ENCODE measurements around the gene CMBL.

Gene CMBL

DNA sequence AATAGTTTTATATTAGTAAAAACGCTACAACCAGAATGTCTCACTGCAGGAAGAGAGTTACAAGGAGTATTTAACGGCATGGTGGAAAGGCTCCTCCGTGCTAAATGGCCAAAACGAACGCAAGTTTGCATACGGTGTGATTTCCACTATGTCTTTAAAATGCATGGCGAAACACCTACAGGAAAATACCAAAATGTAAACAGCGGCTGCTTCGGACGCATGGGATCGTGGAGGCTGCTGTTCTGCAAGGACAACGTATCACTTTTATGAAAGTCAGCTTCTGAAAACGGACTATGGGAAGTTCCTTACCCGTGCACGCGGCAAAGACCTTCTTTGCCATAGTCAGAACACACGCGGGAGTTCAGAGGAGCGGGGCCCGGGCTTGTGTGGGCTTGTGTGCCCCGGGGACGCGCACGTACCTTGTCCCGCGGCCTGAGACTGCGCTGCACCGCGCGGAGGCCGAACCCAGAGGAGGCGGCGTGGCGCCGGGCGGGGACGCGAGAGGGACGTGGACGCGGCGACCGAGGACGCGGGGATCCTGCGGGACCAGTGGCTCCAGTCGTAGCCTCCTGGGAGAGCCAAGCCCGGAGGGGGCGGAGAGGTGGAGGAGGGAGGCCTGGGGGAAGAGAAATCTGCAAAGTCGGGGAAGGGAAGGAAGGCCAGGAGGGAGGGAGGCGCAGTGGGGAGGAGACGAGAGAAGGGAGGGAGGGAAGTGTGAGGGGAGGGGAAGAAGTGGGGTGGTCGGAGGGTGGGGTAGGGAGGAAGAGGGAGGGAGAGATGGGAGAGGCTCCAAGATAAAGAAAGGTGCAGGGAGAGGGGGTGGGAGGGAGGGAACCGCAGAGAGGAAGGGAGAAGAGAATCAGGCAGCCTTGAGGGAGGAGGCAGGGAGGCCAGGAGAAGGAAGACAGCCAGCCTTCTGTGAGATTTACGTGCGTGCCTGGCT is at the start of gene CMBL:
Gene CMBL, minus strand, starts transcription at position 697 of the 943 bp plus-strand sequence. CDS start 17,140 bp downstream, outside the sequence.
- no peak for FAIRE-seq

DNA sequence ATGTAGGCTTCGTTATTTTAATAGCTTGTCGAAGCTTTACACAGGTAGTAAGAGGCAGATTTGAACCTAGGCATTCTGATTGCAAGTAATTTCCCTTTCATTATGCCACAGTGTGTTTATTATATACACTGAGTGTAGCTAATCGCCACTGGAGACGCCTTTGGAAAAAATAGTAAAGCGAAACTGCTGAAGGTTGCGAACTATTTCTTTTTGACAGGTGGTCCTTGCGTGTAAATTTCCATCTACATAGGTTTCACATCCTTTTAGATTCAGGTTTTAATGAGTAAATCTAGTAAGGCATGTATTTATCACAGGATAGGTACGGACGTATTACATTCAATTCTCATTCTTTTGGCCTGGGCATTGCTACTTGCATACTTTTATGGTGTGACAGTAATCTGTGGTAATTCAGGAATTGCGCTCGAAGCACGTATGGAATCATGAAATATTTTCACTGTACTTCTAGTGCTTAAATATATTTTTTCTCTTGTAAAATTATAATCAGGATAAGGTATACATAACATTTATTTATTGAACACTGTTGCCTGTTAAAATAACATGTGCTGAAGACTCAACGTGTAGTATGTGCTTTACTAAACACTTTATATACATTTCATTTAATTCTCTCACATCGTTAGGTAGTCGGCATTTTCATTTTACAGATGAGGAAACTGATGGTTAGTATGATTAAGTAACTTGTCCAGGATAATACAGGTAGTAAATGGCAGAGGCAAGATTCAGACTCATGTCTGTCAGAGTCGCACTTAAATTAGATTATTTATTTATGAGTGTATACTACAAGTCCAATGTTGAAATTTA is 47.6 kb upstream of the CMBL start:
- FAIRE-seq: no peak

DNA sequence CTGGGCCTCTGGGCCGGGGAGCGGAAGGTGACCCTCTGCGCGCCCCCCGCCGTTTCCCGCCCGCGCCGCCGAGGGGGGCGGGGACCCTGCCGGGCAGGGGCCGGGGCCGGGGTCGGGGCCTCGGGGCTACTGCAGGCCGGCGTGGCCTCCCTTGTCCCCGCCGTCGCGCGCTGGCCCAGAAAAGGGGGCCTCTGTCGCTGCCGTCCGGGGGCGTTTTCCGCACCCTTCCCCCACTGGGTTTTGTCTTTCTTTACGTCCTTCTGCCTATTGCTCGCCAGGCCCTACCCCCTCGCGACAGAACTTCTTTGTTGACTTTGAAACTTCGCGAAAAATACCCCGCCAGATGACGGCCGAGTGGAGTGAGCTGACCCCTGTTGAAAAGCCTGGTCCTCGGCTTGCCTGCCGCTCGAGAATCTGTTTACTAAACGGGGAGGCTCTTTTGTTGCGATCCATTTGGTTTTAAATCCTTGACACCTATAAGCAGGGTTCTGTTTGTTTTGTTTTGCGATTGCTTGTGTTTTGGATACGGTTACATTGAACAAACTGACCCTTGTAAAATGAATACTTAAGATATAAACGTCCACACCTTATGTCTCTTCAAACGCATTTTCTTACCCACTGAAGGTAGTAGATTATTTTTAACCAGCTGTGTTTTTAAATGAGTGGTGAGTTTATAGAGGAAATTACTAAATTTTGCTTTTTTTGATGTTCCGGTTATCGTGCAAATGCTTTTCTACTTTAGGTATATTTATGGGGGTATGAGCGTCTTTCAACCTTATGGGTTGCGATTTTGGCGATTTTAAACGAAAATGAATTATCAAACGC is 46.6 kb upstream of the CMBL start:
- no peak for FAIRE-seq

DNA sequence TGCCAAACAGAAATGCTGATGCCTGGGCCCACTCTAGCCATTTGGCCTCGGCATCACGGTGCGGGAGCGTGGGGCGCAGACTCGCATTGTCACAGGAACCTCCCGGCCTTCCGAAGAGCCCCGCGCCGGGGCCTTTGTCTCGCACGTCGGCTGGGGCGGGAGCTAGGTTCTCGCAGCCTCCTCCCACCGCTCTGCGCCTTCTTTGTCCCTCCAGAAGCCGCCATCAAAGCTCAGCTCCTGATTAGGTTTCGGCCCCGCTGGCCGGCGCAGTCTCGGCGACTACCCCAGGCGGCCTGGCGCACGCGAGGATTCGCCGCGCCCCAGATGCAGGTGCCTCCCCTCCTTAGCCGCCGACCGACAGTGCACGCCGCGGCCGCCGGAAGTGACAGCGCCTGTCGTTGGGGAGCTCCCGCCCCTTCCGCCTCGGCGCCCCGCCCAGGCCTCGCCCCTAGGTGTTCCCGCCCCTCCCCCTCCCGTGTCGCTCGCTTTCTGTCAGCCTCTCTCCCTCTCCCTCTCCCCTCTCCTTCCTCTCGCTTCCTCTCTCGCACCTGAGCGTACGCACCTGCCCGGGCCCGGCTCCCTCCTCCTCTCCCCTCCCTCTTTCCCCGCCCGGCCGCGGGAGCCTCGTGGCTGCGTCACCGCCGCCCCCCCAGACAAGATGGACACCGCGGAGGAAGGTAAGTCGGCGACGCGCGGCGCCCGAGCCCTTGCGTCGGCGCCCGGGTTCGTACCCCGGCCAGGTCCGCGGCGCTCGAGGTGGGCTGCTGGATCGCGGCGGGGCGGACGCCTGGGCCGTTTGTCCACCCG is 45.7 kb upstream of the CMBL start, which contains the start of gene MARCHF6:
Gene MARCHF6, plus strand, starts transcription at position 455 of the 807 bp plus-strand sequence. Its CDS starts 204 bp downstream, at position 659.
- FAIRE-seq: no peak

DNA sequence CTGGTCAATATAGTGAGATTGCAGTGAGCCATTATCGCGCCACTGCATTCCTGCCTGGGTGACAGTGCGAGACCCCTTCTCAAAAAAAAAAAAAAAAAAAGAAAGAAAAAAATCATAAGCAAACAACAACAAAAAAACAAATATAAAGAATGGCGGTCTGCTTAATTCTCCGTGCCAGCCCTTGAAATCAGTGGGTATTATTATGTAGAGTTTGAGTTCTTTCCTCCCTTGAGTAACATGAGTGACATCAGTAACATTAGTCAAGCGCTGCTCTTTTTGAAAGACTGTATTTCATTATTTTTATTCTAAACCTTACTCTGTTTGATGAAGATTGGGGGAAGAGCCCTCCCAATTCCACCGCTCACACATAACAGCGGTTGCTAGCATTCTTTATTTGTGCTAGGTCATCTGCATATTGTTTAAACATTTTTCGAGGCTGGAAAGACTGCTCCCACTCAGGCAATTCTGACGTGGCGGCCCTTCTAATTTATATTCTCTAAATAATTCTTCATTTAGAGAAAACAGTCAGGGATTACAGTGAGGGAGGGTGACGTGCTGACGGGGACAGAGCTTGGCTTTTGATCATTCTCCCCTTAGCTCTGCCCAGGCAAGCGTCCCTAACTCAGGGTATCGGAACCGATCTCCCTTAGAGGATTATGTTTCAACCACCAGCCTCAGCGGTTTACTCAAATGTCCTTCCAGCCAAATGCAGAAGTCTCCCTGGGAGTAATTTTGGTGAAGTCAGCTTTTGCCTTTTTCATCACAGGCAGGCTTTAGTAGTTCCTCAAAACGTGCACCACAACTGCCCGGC is 44.9 kb upstream of the CMBL start:
- FAIRE-seq: no peak

DNA sequence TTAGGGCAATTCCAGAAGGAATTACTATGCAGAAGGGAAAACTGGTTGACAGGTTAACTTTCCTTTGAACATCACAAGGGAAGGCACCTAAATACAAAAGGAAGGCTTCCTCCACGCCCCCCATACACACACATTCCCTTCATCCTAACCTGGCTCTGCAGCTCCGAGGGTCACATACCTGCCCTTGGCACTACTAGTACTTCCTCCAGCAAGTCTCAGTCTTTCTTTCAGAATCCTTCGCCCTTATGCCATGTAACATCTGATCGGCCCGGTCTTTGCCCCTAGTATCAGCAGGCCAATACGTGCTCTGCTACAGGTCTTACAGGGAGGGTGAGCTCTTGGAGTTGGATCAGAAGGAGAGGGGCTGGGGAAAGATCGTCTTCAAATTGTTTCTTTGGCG is 44.2 kb upstream of the CMBL start:
- no peak for FAIRE-seq

DNA sequence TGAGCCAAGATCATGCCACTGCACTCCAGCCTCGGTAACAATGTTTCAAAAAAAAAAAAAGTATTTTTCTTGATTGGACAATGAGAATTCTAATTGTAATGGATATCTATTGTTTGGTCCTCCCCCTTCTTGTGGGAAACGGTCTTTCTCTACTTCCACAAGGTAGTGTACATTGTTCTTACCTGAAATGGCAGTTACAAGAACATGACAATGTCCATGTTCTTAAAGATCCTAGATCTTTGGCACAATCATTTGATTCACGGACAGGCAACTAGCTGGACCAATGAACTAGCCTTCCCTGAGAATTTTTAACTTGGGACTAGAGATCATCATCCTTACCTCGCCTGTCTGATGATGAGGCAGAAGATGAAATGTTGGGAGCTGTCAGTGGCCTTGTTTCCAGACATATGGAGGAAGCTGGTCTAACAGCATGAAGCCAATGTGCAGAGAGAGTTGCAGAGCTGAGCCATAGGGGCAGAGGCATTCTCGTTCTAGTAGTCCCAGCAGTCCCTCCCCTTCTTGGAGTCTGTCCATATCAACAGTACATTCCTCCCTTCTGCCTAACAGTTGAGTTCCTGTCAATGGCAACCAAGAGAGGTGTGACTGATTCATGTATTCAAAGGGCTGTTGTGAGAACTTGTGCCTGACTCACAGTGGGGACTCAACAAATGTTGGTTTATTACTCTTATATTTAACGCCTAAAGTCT is 43.6 kb upstream of the CMBL start:
- no peak for FAIRE-seq

DNA sequence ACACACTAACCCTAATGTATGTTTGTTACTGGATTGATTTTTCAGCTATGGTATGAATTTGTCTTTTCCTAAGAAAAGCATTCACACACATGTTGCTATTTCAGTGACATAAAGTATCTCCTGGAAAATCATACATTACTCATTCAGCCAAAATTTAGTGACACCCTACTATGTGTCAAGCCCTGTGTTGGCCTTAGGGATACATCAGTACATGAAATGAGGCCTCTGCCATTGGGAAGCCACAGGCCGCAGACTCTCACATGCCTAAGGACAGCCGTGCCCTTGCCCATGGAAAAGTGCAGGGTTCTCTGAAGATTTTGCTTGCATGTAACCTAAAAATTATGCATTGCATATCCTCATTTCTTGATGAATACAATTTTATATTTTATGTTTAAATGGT is 40.6 kb upstream of the CMBL start:
- no peak for FAIRE-seq

DNA sequence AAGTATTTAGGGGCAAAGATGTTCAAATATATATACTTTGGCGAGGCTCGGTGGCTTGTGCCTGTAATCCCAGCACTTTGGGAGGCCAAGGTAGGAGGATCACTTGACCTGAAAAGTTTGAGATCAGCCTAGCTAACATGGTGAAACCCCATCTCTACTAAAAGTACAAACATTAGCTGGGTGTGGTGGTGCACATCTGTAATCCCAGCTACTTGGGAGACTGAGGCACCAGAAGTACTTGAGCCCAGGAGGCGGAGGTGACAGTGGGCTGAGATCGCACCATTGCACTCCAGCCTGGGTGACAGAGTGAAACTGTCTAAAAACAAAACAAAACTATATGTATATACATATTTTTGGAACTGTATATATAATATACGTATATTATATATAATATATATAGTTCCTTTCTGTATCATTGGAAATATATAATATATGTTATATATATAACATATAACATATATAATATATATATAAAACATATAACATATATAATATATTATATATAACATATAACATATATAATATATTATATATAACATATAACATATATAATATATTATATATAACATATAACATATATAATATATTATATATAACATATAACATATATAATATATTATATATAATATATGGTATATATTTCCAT is 36.9 kb upstream of the CMBL start:
- FAIRE-seq: peak; percentile 51

DNA sequence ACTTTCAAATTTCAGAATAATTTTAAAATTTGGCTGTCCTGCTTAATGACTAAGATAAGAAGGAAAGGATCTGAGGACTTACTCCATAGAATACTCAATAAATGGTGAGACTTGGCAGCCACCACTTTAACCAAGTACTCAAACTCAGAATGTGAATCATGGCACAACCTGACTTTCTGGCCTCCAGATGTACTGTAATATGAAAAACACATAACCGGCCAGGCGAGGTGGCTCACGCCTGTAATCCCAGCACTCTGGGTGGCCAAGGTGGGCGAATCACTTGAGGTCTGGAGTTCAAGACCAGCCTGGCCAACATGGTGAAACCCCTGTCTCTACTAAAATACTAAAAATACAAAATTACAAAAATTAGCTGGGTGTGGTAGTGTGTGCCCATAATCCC is 35.8 kb upstream of the CMBL start:
- no peak for FAIRE-seq

DNA sequence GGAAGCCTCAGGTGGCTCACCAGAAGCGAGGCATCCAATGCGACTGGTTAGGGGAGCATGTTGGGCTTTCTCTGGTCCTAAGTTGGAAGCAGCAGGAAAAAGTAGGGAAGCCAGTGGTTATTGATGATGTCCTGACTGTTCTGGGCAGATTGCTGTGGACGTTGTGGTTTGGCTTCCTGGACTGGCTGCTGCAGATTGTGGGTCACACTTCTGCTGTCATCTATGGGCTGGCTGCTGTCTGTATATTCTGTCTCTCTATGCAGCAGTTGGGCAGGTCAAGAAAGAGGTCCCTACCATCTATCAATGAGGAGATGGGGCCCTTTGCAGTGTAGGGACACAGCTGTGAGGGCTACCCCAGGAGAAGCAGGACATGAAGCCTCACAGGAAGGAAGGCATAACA is 32.3 kb upstream of the CMBL start:
- no peak for FAIRE-seq

DNA sequence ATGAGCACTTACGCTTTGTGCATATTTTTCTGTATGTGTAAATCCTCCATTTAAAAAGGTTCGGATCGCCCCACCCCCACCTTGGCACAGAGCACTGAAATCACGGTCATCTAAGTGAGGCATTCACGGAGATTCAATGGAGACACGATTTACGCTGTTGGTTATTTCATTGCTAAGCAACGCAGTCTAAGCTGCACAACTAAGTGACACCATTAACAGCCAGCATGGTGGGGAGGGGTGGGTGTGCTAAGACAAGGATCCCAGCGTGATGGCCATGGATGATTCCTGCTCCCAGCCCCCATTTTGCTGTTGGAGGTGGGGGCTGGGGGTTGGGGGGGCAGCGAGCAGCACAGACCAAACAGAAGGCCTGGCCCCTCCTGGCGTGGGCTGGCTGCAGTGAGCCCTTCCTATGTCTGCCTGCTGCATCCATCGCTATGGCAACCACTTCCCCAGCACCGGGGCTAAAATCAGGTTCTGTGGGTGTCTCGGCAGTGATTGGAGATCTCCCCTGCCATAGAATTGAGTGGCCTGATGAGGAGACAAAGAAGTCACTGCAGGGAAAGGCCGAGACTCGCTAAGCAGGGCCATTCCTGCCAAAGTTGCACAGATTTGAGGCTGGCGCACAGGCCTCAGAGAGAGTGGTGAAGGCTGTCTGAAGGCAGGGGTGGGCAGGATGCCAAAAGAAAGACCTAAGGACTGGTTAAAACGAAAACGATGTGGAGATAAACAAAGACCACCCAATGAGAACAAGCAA is 31.5 kb upstream of the CMBL start:
- no peak for FAIRE-seq

DNA sequence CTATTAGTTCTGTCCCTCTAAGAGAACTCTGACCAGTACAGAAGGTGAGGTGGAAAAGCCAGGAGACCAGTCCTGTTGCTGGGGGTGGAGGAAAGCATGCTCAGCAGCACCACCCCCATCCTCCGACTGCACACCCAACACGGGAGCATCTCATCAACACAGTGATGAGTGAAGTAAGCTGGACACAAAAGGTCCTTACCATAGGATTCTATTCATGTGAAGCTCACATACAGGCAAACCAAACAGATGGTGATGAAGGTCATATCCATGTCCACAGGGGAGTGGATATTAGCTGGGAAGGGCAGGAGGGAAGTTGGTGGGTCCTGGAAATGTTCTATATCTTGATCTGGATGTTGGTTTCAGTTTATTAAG is 31.0 kb upstream of the CMBL start:
- no peak for FAIRE-seq

DNA sequence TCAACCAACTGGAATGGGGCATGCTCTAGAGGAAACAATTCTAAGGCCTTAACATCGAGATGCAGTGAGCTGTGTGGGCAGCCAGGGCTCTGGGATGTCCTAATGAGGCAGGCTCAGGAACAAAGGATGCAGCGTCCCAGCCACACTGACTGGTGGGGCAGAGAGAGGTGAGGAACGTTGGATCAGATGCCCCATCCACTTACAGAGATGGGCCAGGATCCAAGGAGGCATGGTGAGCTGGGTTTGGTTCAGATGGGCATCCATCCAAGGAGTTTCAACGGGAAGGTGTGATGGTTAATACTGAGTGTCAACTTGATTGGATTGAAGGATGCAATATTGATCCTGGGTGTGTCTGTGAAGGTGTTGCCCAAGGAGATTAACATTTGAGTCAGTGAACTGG is 30.3 kb upstream of the CMBL start:
- no peak for FAIRE-seq

DNA sequence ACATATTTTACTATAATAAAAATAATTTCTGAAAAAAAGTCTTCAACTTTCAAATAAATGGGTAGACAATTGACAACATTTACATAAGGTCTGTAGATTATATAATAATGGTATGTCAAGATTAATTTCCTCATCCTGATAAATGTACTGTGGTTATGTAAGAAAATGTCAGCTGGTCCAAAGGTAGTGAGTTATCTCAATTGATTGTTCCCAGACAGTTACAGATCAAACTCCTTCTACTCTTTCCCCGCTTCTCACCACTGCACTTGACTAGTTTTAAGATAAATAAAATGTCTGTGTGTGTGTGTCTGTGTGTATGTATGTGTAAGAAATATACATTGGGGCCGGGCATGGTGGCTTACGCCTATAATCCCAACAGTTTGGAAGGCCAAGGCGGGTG is 29.4 kb upstream of the CMBL start:
- FAIRE-seq: no peak

DNA sequence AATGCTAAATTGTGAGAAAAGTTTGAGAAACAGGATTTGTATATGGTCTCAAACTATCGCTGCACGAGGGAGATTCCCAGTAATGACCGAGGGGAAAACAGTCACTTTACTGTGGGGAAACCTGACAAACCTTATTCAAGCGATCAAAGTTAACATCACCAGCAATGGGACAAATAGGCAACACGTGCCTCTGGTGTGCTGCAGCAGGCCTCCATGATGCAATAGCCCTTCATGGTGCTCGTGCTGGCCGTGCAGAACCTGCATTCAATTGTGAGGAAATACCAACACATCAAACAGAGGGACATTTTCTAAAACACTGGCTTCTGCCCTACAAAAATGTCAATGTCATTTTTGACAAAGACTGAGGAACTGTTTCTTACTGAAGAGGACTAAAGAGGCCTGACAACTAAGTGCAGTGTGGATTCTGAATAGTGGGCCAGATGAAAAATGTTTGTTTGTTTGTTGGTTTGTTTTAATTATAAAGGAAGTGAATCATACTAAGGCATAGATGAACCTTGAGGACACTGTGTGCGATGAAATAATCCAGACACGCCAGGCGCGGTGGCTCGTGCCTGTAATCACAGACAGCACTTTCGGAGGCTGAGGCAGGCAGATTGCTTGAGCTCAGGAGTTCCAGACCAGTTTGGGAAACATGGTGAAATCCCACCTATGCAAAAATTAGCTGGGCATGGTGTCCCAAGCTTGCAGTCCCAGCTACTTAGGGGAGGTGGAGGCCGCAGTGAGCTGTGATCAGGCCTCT is 28.2 kb upstream of the CMBL start:
- FAIRE-seq: no peak

DNA sequence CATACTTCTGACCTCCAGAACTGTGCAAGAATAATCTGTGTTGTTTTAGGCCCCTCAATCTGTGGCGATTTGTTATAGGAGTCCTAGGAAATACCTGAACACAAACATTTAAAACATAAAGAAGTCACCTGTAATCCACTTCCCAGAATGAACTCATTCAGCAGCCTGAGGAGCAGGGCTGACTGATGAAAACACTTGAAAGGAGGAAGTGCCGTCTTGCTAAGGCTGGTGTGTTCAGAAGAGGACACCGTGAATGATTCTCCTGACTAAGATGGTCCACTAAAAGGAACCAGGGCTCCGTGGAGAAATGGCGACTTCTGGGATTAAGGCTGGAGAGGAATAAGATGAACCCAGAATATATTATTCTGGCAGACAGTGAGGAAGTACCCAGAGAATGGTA is 27.1 kb upstream of the CMBL start:
- no peak for FAIRE-seq
